HS-5 (cell line): Measurements from ENCODE around the gene CLEC4F.

Source experiments
- DNase-seq: peaks from one replicate; pipeline ENCODE4 v3.0.0-alpha.2; 2012; ENCODE audit warnings: low read depth

Gene CLEC4F

DNA sequence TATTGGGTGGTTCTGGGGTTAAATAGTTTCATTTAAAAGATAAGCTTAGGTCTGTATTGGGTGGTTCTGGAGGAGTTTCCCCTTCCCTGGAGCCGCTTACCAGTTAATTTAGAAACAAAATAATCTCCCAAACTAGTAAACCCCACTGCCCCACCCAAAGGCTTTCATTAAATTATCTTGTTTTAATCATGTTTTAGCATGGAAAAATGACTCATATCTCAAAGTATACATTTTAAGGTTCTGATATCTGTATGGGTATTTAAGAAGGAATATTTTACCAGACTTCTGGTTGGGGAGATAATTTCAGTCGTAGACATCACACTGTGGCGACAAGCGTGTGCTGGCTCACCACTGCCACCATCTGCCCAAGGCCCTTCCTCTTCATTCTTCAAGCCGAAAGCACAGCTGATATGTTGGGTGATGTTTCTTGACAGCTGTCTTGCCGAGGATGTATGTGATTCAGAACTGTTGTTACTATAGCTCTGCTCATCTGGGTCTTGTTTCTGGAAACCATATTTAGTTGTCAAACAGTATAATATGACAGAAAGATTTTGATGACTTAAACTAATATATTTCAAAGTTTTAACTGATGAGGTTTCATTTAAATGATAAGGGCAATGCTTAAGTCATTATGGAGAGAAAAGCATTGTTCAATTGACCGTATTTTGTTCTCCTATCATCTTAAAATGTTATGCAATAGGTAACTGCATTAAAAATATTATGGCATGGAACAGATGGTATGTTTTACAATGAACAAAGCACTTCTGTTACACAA is 35.1 kb downstream of the CLEC4F start:
- no peak for DNase-seq

DNA sequence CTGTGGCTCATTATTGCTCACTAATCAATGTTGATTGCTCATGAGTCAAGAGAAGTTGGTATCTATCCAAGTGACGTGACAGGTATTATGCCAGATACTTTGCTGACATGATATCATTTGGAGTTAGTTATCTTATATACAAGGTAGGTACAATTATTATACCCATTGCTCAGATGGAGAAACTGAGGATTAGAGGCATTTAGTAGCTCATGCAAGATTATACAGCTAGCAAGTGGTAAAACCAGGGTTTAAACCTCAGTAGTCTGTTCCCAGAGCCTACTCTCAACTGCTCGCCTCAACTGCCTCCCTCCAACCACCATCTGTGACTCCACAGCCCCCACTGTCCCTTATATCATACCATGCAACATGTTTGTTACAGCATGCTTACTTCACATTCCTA is 36.1 kb downstream of the CLEC4F start:
- DNase-seq, result no peak

GRCh38 chr2:70779911-70780545 is 40.4 kb downstream of the CLEC4F start:
- peak; percentile 14 for DNase-seq

DNA sequence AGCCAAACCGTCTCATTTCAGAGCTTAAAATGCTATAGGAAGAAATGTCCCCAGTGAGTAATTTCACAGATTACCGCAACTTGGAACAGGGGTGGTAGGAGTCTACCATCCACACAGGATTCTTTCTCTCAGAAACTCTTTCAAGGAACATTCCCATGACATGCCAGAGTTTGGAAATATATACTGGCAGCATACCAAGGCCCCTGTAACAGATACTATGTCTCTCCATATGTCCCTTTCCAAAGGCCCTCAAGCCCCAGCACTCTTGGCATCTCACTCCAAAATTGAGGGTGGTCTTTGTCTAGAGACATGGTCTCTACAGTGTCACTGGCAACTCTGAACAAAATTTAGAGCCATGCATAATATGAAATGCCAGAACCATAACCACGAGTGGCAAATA is 40.9 kb downstream of the CLEC4F start:
- no peak for DNase-seq

DNA sequence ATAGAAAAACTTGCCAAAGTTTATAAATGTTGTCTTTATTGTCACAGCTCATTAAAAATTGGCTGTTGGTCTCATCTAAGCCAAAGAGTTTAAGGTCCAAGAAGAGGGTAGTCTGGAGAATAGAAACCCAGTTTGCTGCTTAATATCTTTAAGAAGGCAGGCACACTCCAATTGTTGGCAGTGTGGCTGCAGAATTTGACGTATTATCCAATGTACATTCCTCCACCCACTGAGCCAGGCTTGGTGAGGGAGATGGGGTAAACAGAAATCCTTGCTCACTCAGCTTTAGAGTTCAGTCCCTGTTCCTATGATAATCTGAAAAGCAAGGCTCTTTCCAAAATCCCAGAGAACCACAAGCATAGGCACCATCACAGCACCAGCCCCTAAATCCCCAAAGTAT is 41.7 kb downstream of the CLEC4F start:
- DNase-seq, result no peak

- no peak for DNase-seq
These were observed 42.9 kb downstream of the CLEC4F start for GRCh38 chr2:70777450-70777849.

DNA sequence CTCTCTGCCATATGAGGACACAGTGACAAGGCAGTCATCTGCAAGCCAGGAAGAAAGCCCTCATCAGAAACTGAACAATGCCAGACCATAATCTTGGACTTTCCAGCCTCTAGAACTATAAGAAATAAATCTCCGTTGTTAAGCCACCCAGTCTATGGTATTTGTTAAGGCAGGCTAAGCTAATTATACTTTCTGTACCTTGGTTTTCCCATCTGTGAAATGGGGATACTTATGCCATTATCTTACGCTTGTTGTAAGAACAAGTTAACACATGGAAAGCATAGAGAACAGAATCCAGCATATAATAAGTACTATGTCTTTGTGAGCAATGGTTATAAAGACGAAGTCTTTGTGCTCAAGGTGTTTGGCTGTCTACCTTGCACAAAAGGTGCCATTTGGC is 44.1 kb downstream of the CLEC4F start:
- no peak for DNase-seq

DNA sequence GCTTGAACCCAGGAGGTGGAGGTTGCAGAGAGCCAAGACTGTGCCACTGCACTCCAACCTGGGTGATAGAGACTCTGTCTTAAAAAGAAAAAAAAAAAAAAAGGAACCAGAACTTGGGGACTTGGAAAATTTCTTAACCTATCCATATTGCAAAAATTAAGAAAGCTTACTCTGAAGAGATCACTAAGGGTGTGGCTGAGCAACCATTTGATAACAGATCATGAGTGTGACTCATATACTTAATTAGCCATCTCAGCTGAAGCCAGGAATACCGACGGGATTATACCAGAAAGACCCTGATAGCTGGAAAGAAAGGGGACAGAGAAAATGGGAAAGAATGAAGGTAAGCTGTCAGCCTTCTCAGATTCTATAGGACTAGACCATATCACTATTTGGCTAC is 45.3 kb downstream of the CLEC4F start:
- no peak for DNase-seq

- no peak for DNase-seq
These were observed 47.8 kb downstream of the CLEC4F start for GRCh38 chr2:70772486-70773155.

- DNase-seq, result no peak
These were observed 49.0 kb downstream of the CLEC4F start for GRCh38 chr2:70771446-70771845.

DNA sequence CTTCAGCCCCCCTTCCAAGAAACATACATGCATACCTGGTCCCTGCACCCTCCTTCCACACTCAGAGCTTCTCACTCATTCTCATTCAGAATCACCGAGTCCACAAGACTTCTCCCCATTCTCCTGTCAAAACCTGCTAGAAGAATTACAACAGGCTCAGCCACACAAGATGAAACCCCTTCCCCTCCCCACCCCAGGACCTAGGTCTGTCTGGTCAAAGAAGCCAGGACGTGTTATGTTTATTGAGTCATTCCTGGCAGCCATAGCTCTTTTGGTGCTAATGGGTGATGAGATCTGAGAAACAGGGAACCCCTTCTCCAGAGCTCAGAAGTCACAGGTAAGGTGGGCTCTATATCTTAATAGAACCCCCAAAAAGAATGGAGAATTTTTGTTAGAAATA is 50.9 kb downstream of the CLEC4F start:
- no peak for DNase-seq

- no peak for DNase-seq
These were observed 51.8 kb downstream of the CLEC4F start for GRCh38 chr2:70768590-70769085.

- DNase-seq, result no peak
These were observed 52.5 kb downstream of the CLEC4F start, which contains the start of gene ADD2 for GRCh38 chr2:70767699-70768589. Gene ADD2, minus strand, starts transcription at chr2:70768200. Its CDS starts 61,792 bp downstream, at chr2:70706408.

DNA sequence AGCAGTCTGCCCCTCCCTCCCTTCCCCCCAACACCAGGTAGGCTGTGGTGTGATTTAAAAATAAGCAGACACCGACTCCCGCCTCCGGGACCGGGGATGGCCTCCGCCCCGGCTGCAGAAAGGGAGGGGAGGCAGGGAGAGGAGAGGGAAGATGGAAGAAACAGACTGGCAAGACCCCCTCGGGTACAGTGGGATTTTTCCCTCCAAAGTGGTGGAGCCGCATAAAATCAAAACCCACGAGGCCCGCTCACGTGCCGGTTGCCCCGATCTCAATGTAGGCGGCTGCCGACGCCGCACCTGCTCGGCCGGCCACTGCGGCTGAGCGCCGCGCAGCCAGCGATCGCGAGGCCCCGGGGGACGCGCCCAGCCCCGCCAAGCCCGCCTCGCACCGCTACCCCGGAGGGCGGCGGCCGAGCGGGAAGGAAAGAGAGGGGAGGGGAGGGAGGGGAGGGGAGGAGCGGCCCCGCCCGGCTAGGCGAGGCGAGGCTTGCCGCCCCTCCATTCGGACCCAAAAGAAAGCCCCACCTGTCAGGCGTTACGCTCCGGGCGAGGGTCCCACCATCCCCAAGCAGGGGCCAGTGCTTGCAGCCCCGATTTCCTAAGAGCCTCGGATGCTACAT is 53.2 kb downstream of the CLEC4F start:
- DNase-seq, result no peak

- no peak for DNase-seq
These were observed 53.9 kb downstream of the CLEC4F start for GRCh38 chr2:70766357-70767078.

- DNase-seq, result no peak
These were observed 54.9 kb downstream of the CLEC4F start for GRCh38 chr2:70765507-70765906.

- DNase-seq, result no peak
These were observed 61.0 kb downstream of the CLEC4F start for GRCh38 chr2:70759446-70759845.
